ENCODE data around the gene RAF1.
A peak's percentile ranks its signal among the peaks of the same experiment; 100 is the strongest.
"Not testable (repeated sequence)": the region's sequence is repeated elsewhere in the genome, so short reads cannot be mapped to it uniquely, and the experiment has no call there.

Gene RAF1

GRCh38 chr3:12557473-12558100 lies 106.3 kb downstream of the RAF1 start:
- H3K9ac ChIP-seq (ENCODE audit: low read depth, low read length), result peak overlapping the region; percentile 90
- peak overlapping the region; percentile 68 for H3K4me3 ChIP-seq (ENCODE audit: low read length)
- no peaks in the 10 kb centered on the region for H3K27me3 ChIP-seq (ENCODE audit: insufficient read depth, low read length)
- H3K27ac ChIP-seq (ENCODE audit: low read depth, low read length), result peak overlapping the region; percentile 91
- no peaks in the 10 kb centered on the region for H3K9me3 ChIP-seq (ENCODE audit: insufficient read depth, low read depth, low read length)
- no peaks in the 10 kb centered on the region for H3K36me3 ChIP-seq (ENCODE audit: insufficient read depth, low read length)
- 6% methylated on average over 18 of the region's 18 CpGs for WGBS
- peaks cover 29% of the 10 kb centered on the region for H3K4me1 ChIP-seq (ENCODE audit: insufficient read depth, low read length)

- H3K27ac ChIP-seq (ENCODE audit: low read depth, low read length), result peak within 1 kb of the TSS; percentile 91
- under 1% methylated on average over 77 of the region's 77 CpGs for WGBS
- H3K4me3 ChIP-seq (ENCODE audit: low read length), result peak within 1 kb of the TSS; percentile 68
Observed at GRCh38 chr3:12556690-12557472, 107.0 kb downstream of the RAF1 start, which contains the start of gene MKRN2. Gene MKRN2 (plus strand): TSS chr3:12557087. CDS start chr3:12557151, 64 bp downstream.

GRCh38 chr3:12556314-12556689 lies 107.6 kb downstream of the RAF1 start:
- H3K27ac ChIP-seq (ENCODE audit: low read depth, low read length), result no peak overlapping the region

More at GRCh38 chr3:12556690-12557472, 107.0 kb downstream of the RAF1 start, which contains the start of gene MKRN2:
- Histone ChIP-seq H3K4me1 (ENCODE audit: insufficient read depth, low read length) (peaks cover 22% of the 10 kb centered on the region), H3K27me3 (ENCODE audit: insufficient read depth, low read length) (no peaks in the 10 kb centered on the region), H3K36me3 (ENCODE audit: insufficient read depth, low read length) (no peaks in the 10 kb centered on the region), H3K9me3 (ENCODE audit: insufficient read depth, low read depth, low read length) (no peaks in the 10 kb centered on the region), H3K9ac (ENCODE audit: low read depth, low read length) (peak within 1 kb of the TSS; percentile 90)

GRCh38 chr3:12553921-12554391 lies 110.0 kb downstream of the RAF1 start:
- Histone ChIP-seq H3K4me3 (ENCODE audit: low read length) (peak overlapping the region; percentile 46), H3K9me3 (ENCODE audit: insufficient read depth, low read depth, low read length) (no peaks in the 10 kb centered on the region), H3K27me3 (ENCODE audit: insufficient read depth, low read length) (no peaks in the 10 kb centered on the region), H3K36me3 (ENCODE audit: insufficient read depth, low read length) (no peaks in the 10 kb centered on the region), H3K4me1 (ENCODE audit: insufficient read depth, low read length) (peaks cover 12% of the 10 kb centered on the region), H3K27ac (ENCODE audit: low read depth, low read length) (no peak overlapping the region), H3K9ac (ENCODE audit: low read depth, low read length) (peak overlapping the region; percentile 71)
- WGBS, result 82% methylated on average over 26 of the region's 26 CpGs

More at GRCh38 chr3:12556314-12556689, 107.6 kb downstream of the RAF1 start:
- H3K4me3 ChIP-seq (ENCODE audit: low read length), result peak overlapping the region; percentile 68
- peaks cover 21% of the 10 kb centered on the region for H3K4me1 ChIP-seq (ENCODE audit: insufficient read depth, low read length)
- WGBS, result 15% methylated on average over 7 of the region's 8 CpGs
- no peaks in the 10 kb centered on the region for H3K9me3 ChIP-seq (ENCODE audit: insufficient read depth, low read depth, low read length)
- no peaks in the 10 kb centered on the region for H3K36me3 ChIP-seq (ENCODE audit: insufficient read depth, low read length)
- no peaks in the 10 kb centered on the region for H3K27me3 ChIP-seq (ENCODE audit: insufficient read depth, low read length)
- peak overlapping the region; percentile 50 for H3K9ac ChIP-seq (ENCODE audit: low read depth, low read length)

GRCh38 chr3:12549971-12550760 lies 113.8 kb downstream of the RAF1 start:
- Histone ChIP-seq H3K27ac (ENCODE audit: low read depth, low read length) (no peak overlapping the region), H3K27me3 (ENCODE audit: insufficient read depth, low read length) (no peaks in the 10 kb centered on the region), H3K9me3 (ENCODE audit: insufficient read depth, low read depth, low read length) (no peaks in the 10 kb centered on the region), H3K4me3 (ENCODE audit: low read length) (no peak overlapping the region), H3K9ac (ENCODE audit: low read depth, low read length) (no peak overlapping the region), H3K36me3 (ENCODE audit: insufficient read depth, low read length) (no peaks in the 10 kb centered on the region), H3K4me1 (ENCODE audit: insufficient read depth, low read length) (0 out of 2 replicates have a peak, but pooled peaks cover 5% of the 10 kb centered on the region)
- 81% methylated on average over 7 of the region's 7 CpGs for WGBS

GRCh38 chr3:12545473-12545791 lies 118.5 kb downstream of the RAF1 start, which contains the start of gene MKRN2OS:
Gene MKRN2OS (minus strand): TSS chr3:12545499. CDS start chr3:12545464, 35 bp downstream.
- 83% methylated on average over 4 of the region's 4 CpGs for WGBS
- Histone ChIP-seq H3K27ac (ENCODE audit: low read depth, low read length) (no peak within 1 kb of the TSS), H3K4me1 (ENCODE audit: insufficient read depth, low read length) (0 out of 2 replicates have a peak, but pooled peaks cover 7% of the 10 kb centered on the region), H3K9ac (ENCODE audit: low read depth, low read length) (0 out of 2 replicates have a peak within 1 kb of the TSS, but pooled peaks have one; percentile 26), H3K27me3 (ENCODE audit: insufficient read depth, low read length) (no peaks in the 10 kb centered on the region), H3K9me3 (ENCODE audit: insufficient read depth, low read depth, low read length) (no peaks in the 10 kb centered on the region), H3K4me3 (ENCODE audit: low read length) (0 out of 2 replicates have a peak within 1 kb of the TSS, but pooled peaks have one; percentile 20), H3K36me3 (ENCODE audit: insufficient read depth, low read length) (no peaks in the 10 kb centered on the region)

GRCh38 chr3:12544652-12545472 lies 119.1 kb downstream of the RAF1 start:
- Histone ChIP-seq H3K9ac (ENCODE audit: low read depth, low read length) (0 out of 2 replicates have a peak overlapping the region, but pooled peaks have one; percentile 26), H3K27me3 (ENCODE audit: insufficient read depth, low read length) (no peaks in the 10 kb centered on the region)
- WGBS, result 84% methylated on average over 11 of the region's 11 CpGs

GRCh38 chr3:12543497-12543896 lies 120.4 kb downstream of the RAF1 start:
- H3K27ac ChIP-seq (ENCODE audit: low read depth, low read length); H3K4me1 ChIP-seq (ENCODE audit: insufficient read depth, low read length); H3K9me3 ChIP-seq (ENCODE audit: insufficient read depth, low read depth, low read length); H3K27me3 ChIP-seq (ENCODE audit: insufficient read depth, low read length); H3K36me3 ChIP-seq (ENCODE audit: insufficient read depth, low read length); H3K4me3 ChIP-seq (ENCODE audit: low read length); H3K9ac ChIP-seq (ENCODE audit: low read depth, low read length): not testable (repeated sequence)
- 90% methylated on average over 12 of the region's 12 CpGs for WGBS

More at GRCh38 chr3:12544652-12545472, 119.1 kb downstream of the RAF1 start:
- Histone ChIP-seq H3K27ac (ENCODE audit: low read depth, low read length) (no peak overlapping the region), H3K9me3 (ENCODE audit: insufficient read depth, low read depth, low read length) (no peaks in the 10 kb centered on the region), H3K4me1 (ENCODE audit: insufficient read depth, low read length) (0 out of 2 replicates have a peak, but pooled peaks cover 7% of the 10 kb centered on the region), H3K36me3 (ENCODE audit: insufficient read depth, low read length) (peaks cover 5% of the 10 kb centered on the region; the same call in 1 of the 2 replicates), H3K4me3 (ENCODE audit: low read length) (0 out of 2 replicates have a peak overlapping the region, but pooled peaks have one; percentile 20)

GRCh38 chr3:12541625-12542024 lies 122.3 kb downstream of the RAF1 start:
- no peaks in the 10 kb centered on the region for H3K27me3 ChIP-seq (ENCODE audit: insufficient read depth, low read length)
- no peaks in the 10 kb centered on the region for H3K9me3 ChIP-seq (ENCODE audit: insufficient read depth, low read depth, low read length)
- no peak overlapping the region for H3K27ac ChIP-seq (ENCODE audit: low read depth, low read length)
- 0 out of 2 replicates have a peak, but pooled peaks cover 7% of the 10 kb centered on the region for H3K4me1 ChIP-seq (ENCODE audit: insufficient read depth, low read length)
- peaks cover 10% of the 10 kb centered on the region; the same call in 1 of the 2 replicates for H3K36me3 ChIP-seq (ENCODE audit: insufficient read depth, low read length)
- WGBS, result 79% methylated on average over 8 of the region's 8 CpGs
- no peak overlapping the region for H3K4me3 ChIP-seq (ENCODE audit: low read length)
- no peak overlapping the region for H3K9ac ChIP-seq (ENCODE audit: low read depth, low read length)

GRCh38 chr3:12536423-12536822 lies 127.5 kb downstream of the RAF1 start:
- no peaks in the 10 kb centered on the region for H3K4me1 ChIP-seq (ENCODE audit: insufficient read depth, low read length)
- peaks cover 33% of the 10 kb centered on the region for H3K36me3 ChIP-seq (ENCODE audit: insufficient read depth, low read length)
- no peaks in the 10 kb centered on the region for H3K27me3 ChIP-seq (ENCODE audit: insufficient read depth, low read length)
- WGBS, result 92% methylated on average over 6 of the region's 6 CpGs
- no peak overlapping the region for H3K9ac ChIP-seq (ENCODE audit: low read depth, low read length)
- H3K9me3 ChIP-seq (ENCODE audit: insufficient read depth, low read depth, low read length), result no peaks in the 10 kb centered on the region
- H3K27ac ChIP-seq (ENCODE audit: low read depth, low read length), result no peak overlapping the region
- H3K4me3 ChIP-seq (ENCODE audit: low read length), result no peak overlapping the region
